Measurements from ENCODE around the gene HSD17B12. TPM values are rescaled to one million over a fixed set of nuclear protein-coding genes. Genes with fewer than 3 reads are reported as not detected.
"Not testable (repeated sequence)": the region's sequence is repeated elsewhere in the genome, so short reads cannot be mapped to it uniquely, and the experiment has no call there.

Gene HSD17B12
- total RNA-seq, 1 donor: 76.5 TPM

- no peak for TF ChIP-seq CTCF (IDR thresholded peaks at IDR 0.05; ENCODE audit: insufficient read depth, low read length)
- no peak for DNase-seq (ENCODE audit: low read depth)
- no peak overlapping the region for H3K4me3 ChIP-seq (ENCODE audit: low read depth, low read length)
Measured at GRCh38 chr11:43751726-43752125, 71.2 kb downstream of the HSD17B12 start.

- H3K4me3 ChIP-seq (ENCODE audit: low read depth, low read length): no peak overlapping the region
- TF ChIP-seq CTCF (IDR thresholded peaks at IDR 0.05; ENCODE audit: insufficient read depth, low read length): no peak
- peak; percentile 23 for DNase-seq (ENCODE audit: low read depth)
Measured at GRCh38 chr11:43756575-43756974, 76.0 kb downstream of the HSD17B12 start.

- no peak for TF ChIP-seq CTCF (IDR thresholded peaks at IDR 0.05; ENCODE audit: insufficient read depth, low read length)
- no peak for DNase-seq (ENCODE audit: low read depth)
- no peak overlapping the region for H3K4me3 ChIP-seq (ENCODE audit: low read depth, low read length)
Measured at GRCh38 chr11:43758927-43759326, 78.4 kb downstream of the HSD17B12 start.

GRCh38 chr11:43760902-43761301 lies 80.4 kb downstream of the HSD17B12 start:
- no peak for DNase-seq (ENCODE audit: low read depth)
- H3K4me3 ChIP-seq (ENCODE audit: low read depth, low read length): no peak overlapping the region
- no peak for TF ChIP-seq CTCF (IDR thresholded peaks at IDR 0.05; ENCODE audit: insufficient read depth, low read length)

GRCh38 chr11:43765194-43765593 lies 84.7 kb downstream of the HSD17B12 start:
- no peak for TF ChIP-seq CTCF (IDR thresholded peaks at IDR 0.05; ENCODE audit: insufficient read depth, low read length)
- DNase-seq (ENCODE audit: low read depth): no peak
- no peak overlapping the region for H3K4me3 ChIP-seq (ENCODE audit: low read depth, low read length)

- DNase-seq (ENCODE audit: low read depth); H3K4me3 ChIP-seq (ENCODE audit: low read depth, low read length): not testable (repeated sequence)
Measured at GRCh38 chr11:43768654-43769053, 88.1 kb downstream of the HSD17B12 start.

GRCh38 chr11:43770173-43770572 lies 89.6 kb downstream of the HSD17B12 start:
- H3K4me3 ChIP-seq (ENCODE audit: low read depth, low read length): no peak overlapping the region
- no peak for DNase-seq (ENCODE audit: low read depth)
- no peak for TF ChIP-seq CTCF (IDR thresholded peaks at IDR 0.05; ENCODE audit: insufficient read depth, low read length)

All from fibroblast of the aortic adventitia (primary cell).